HCT116 (cell line): ENCODE data around the gene ARFRP1. TPM values are rescaled to one million over a fixed set of nuclear protein-coding genes. Genes with fewer than 3 reads are reported as not detected.

ENCODE experiments used
- ATAC-seq: fragments of 200-7000 bp; cut with Tn5 transposase; 2 replicates; pipeline ENCODE4 v1.9.1; 2020; ENCODE audit warnings: mild to moderate bottlenecking, moderate library complexity
- BruUV-seq: library from RNA; stranded (reverse); fragments of 400-500 nt; replicated peaks from 2 replicates; lab custom pipeline; 2021; lab: Mats Ljungman, UMichigan
- CTCF ChIA-PET: fragments of 300-600 bp; sonication (Branson Sonifier 250); formaldehyde crosslinking; loops from one replicate; lab custom pipeline; 2021; ENCODE audit warnings: antibody characterized with exemption; lab: Charles Lee
- POLR2A ChIA-PET: fragments of 300-600, 350-600 bp; sonication (Branson Sonifier 250); formaldehyde crosslinking; loops from one replicate; lab custom pipeline; 2021; ENCODE audit warnings: antibody characterized with exemption; lab: Charles Lee
- RAD21 ChIA-PET, 2 experiments: fragments of 300-600 bp; sonication (Branson Sonifier 250); formaldehyde crosslinking; loops; one replicate each; lab custom pipeline; 2023; ENCODE audit warnings: low total read pairs in 2 of 2; ENCODE audit not compliant: uncharacterized antibody in 2 of 2, unreplicated experiment in 2 of 2, low non-redundant PET in 1 of 2; lab: Charles Lee
- DNase-seq: peaks from one replicate; pipeline ENCODE4 v3.0.0-alpha.2; 2010; ENCODE audit warnings: low read depth, low spot score
- H2AFZ ChIP-seq: fragments of 200-600 bp; shearing (Covaris generic), sonication (generic); 2 replicates; pipeline ENCODE4 v1.6.1; 2017; ENCODE audit warnings: low read depth, mixed run types, mixed read lengths, antibody characterized with exemption, low read length; ENCODE audit not compliant: poor library complexity, severe bottlenecking
- H3K27ac ChIP-seq: 2 replicates; pipeline ENCODE4 v1.5.1; 2012; ENCODE audit warnings: low read depth, low read length
- H3K27me3 ChIP-seq: fragments of 200-600 bp; sonication (generic); 2 replicates; pipeline ENCODE4 v1.6.1; 2016; ENCODE audit warnings: mixed run types, low read length, mixed read lengths; ENCODE audit not compliant: insufficient read depth
- H3K36me3 ChIP-seq, 2 experiments: fragments of 200-500 bp in 1 of 2; fragments of 200-600 bp in 1 of 2; sonication (Bioruptor generic) in 1 of 2; sonication (generic) in 1 of 2; 2 replicates each; pipeline versions ENCODE4 v1.5.1 to v1.6.1; 2014 to 2016; ENCODE audit warnings: low read length in 2 of 2, inconsistent platforms in 1 of 2, mixed read lengths in 1 of 2, mixed run types in 1 of 2; ENCODE audit not compliant: insufficient read depth in 2 of 2, control insufficient read depth in 1 of 2
- H3K4me1 ChIP-seq, 2 experiments: fragments of 200-600 bp in 1 of 2; sonication (generic) in 1 of 2; 2 replicates each; pipeline versions ENCODE4 v1.5.1 to v1.6.1; 2012 to 2017; ENCODE audit warnings: low read length in 2 of 2, inconsistent platforms in 1 of 2, mild to moderate bottlenecking in 1 of 2, mixed read lengths in 1 of 2, mixed run types in 1 of 2, moderate library complexity in 1 of 2; ENCODE audit not compliant: insufficient read depth in 2 of 2, control insufficient read depth in 1 of 2
- H3K4me2 ChIP-seq: fragments of 200-600 bp; sonication (generic); 2 replicates; pipeline ENCODE4 v1.6.1; 2017; ENCODE audit warnings: mixed run types, low read length, mixed read lengths
- H3K4me3 ChIP-seq, 2 experiments: fragments of 200-600 bp in 1 of 2; sonication (generic) in 1 of 2; replicated peaks in 1 of 2; 2 replicates each; pipeline ENCODE4 v1.5.1; 2011 to 2016; ENCODE audit warnings: low read length in 2 of 2, control low read depth in 1 of 2, low read depth in 1 of 2, mild to moderate bottlenecking in 1 of 2, mixed read lengths in 1 of 2, mixed run types in 1 of 2
- H3K79me2 ChIP-seq: fragments of 200-600 bp; sonication (generic); 2 replicates; pipeline ENCODE4 v1.6.1; 2017; ENCODE audit warnings: mild to moderate bottlenecking, mixed run types, low read length, moderate library complexity, mixed read lengths; ENCODE audit not compliant: insufficient read depth
- H3K9ac ChIP-seq: fragments of 200-600 bp; sonication (generic); 2 replicates; pipeline ENCODE4 v1.6.1; 2016; ENCODE audit warnings: low read length, mixed read lengths
- H3K9me2 ChIP-seq: fragments of 200-600 bp; sonication (generic), shearing (Covaris generic); 2 replicates; pipeline ENCODE4 v1.6.1; 2017; ENCODE audit warnings: mixed run types, mild to moderate bottlenecking, moderate library complexity; ENCODE audit not compliant: insufficient read depth
- H3K9me3 ChIP-seq, 2 experiments: fragments of 200-500 bp in 1 of 2; fragments of 200-600 bp in 1 of 2; sonication (Bioruptor generic) in 1 of 2; sonication (generic) in 1 of 2; 2 replicates each; pipeline ENCODE4 v1.6.1; 2014 to 2017; ENCODE audit warnings: low read length in 2 of 2, mixed read lengths in 2 of 2, inconsistent platforms in 1 of 2, low read depth in 1 of 2, mild to moderate bottlenecking in 1 of 2, mixed run types in 1 of 2, moderate library complexity in 1 of 2; ENCODE audit not compliant: control insufficient read depth in 1 of 2, insufficient read depth in 1 of 2
- H4K20me1 ChIP-seq: fragments of 200-600 bp; sonication (generic), shearing (Covaris generic); 2 replicates; pipeline ENCODE4 v1.6.1; 2017; ENCODE audit warnings: mixed run types, mild to moderate bottlenecking, moderate library complexity; ENCODE audit not compliant: insufficient read depth
- CEBPB ChIP-seq: IDR thresholded peaks from 2 replicates; pipeline ENCODE4 v1.6.1; 2012; ENCODE audit warnings: low read depth
- FOSL1 ChIP-seq: IDR thresholded peaks from 2 replicates; pipeline ENCODE4 v1.6.1; 2012; ENCODE audit warnings: low read depth
- POLR2AphosphoS5 ChIP-seq: IDR thresholded peaks from 2 replicates; pipeline ENCODE4 v1.6.1; 2011; ENCODE audit warnings: mild to moderate bottlenecking, low read depth, low read length, moderate library complexity
- SIN3A ChIP-seq: IDR thresholded peaks from 2 replicates; pipeline ENCODE4 v1.6.1; 2012; ENCODE audit warnings: low read depth
- SP1 ChIP-seq: IDR thresholded peaks from 2 replicates; pipeline ENCODE4 v1.6.1; 2012; ENCODE audit warnings: low read depth
- TCF7L2 ChIP-seq: IDR thresholded peaks from 2 replicates; pipeline ENCODE4 v1.7.0; 2011; ENCODE audit warnings: borderline replicate concordance, inconsistent platforms; ENCODE audit not compliant: insufficient read depth, insufficient read length; ENCODE audit errors: extremely low read depth
- ZFX ChIP-seq: fragments of 450-650 bp; IDR thresholded peaks from 2 replicates; pipeline ENCODE4 v1.6.1; 2017
- intact Hi-C: fragments of 100-400 bp; cut with micrococcal nuclease; formaldehyde crosslinking; loops from 2 replicates; pipeline ENCODE4 v1.10.0; 2022
- total RNA-seq: library from RNA; stranded (reverse); gene quantifications from one replicate; pipeline ENCODE4 v1.2.1, GENCODE V29; 2021; ENCODE audit not compliant: unreplicated experiment

The ARFRP1 gene
- total RNA-seq, 1 experiment from 2014 or later = 53.7 TPM

DNA sequence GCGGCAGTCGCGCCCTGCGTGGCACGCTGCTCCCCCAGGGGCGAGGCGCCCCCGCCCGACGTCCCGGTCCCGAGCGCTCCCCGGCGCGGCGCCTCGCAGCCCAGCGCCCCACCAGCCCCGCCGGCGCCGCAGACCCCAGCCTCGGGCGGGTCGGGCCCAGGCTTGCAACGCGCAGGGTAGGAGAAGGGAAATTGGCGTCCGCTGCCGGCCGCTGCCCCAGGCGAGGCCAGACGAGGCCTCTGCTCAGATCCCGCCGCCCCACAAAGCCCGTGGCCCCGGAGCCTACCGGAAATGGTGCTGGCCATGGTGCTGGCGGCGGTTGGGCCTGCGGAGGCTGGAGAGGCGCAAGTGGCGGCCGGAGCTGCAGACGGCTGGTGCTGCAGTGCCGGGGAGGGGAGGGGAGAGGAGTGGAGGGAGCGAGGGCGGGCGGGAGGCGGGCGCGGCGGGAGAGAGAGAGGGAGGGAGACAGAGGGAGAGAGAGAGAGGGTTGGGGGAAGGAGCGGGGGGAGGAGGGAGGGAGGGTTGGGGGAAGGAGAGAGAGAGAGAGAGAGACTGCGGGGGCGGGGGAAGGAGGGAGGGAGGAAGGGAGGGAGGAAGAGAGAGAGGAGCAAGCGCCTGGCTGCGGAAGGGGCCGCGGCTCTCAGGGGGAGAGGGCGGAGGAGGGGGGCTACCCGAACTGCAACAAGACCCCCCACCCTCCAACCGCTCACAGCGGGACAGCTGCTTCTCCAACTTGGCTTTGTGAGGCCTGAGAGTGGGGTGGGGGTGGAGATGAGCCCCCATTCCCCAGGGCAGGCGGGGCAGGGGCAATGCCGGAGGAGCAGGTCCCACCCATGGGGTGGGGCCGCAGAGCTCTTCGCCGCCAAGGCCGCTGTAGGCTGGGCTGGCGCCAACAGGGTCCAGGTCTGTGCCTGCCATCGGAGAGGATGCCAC is 54.5 kb downstream of the ARFRP1 start, which contains the start of gene STMN3:
Gene STMN3, minus strand, starts transcription at position 384 of the 933 bp plus-strand sequence. Its CDS starts 79 bp downstream, at position 305.
- H3K4me2 ChIP-seq = peak within 1 kb of the TSS; percentile 89
- CTCF ChIA-PET = interaction anchor here (1.0 to 1.1 kb wide), 2 partner anchors 11 to 115 kb away, joined by 3 to 6 read pairs; no protein-coding TSS in a partner anchor
- intact Hi-C loops = loop anchor here (1.0 to 2.0 kb wide), 2 partner anchors 29 to 43 kb away; partner anchors contain the start of gene TNFRSF6B

DNA sequence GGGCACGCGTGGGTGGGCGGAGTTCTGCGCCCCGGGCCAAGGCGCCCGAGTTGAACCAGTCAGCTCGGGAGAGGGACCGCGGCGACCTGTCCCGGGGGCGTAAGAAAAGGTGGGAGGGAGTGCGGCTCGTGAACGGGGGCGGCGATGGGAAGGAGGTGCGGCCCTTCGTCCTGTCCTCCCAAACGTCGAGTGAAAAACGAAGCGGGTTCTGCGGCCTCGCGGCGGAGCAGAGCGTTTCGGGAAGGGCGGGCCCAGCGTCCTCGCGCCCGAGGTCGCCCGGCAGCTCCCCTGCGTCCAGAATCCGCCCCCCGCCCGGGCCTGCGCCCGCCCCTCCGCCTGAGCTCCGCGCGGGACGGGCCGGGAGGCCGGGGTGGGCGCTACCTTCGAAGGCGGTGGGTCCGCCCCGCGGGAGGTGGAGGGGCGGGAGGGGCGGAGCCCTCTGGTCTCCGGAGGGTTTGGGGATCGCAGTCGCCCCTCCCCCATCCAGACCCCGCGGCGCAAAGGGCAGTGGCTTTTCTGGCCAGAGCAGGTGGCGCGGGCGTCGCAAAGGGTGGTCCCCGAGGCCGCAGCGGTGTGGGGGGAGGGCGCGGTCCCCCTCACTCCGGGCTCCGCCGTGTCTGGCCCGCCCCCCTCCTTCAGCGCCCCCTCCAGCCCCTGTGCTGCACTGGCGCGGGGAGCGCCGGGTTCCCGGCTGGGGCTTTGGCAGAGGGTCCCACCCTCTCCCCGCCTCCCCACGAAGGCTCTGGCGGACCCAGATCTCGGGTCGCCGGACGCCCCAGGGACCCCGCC is 55.4 kb downstream of the ARFRP1 start:
- H3K4me3 ChIP-seq = peak overlapping the region; percentile 65 to 75
- no peaks in the 10 kb centered on the region for H4K20me1 ChIP-seq
- peak overlapping the region; percentile 65 for H3K9ac ChIP-seq
- peak overlapping the region; percentile 99 for H3K27ac ChIP-seq
- peak; percentile 53 for ATAC-seq
- H3K36me3 ChIP-seq = 0 out of 4 replicates have a peak, but pooled peaks cover 0 to 3% of the 10 kb centered on the region in 2 experiments
- CTCF ChIA-PET = no interaction called here
- no peaks in the 10 kb centered on the region for H3K9me3 ChIP-seq
- H3K4me2 ChIP-seq = peak overlapping the region; percentile 89
- H3K4me1 ChIP-seq = peaks cover 17 to 39% of the 10 kb centered on the region in 2 experiments
- TF ChIP-seq ZFX (no peak), FOSL1 (no peak), SP1 (no peak), CEBPB (no peak), SIN3A (no peak), POLR2AphosphoS5 (peak; percentile 35; the same call in 1 of the 2 replicates)
- no TSS peak for BruUV-seq
- H3K27me3 ChIP-seq = no peaks in the 10 kb centered on the region
- POLR2A ChIA-PET = interaction anchor here (0.7 to 1.8 kb wide), 2 partner anchors 10 to 20 kb away, joined by 3 to 6 read pairs; no protein-coding TSS in a partner anchor
- no peak for DNase-seq
- no peak overlapping the region for H2AFZ ChIP-seq
- intact Hi-C loops = loop anchor here (2.0 kb wide), 1 partner anchor 44 kb away; the partner anchor contains the start of gene TNFRSF6B
- no peaks in the 10 kb centered on the region for H3K9me2 ChIP-seq
- H3K79me2 ChIP-seq = peaks cover 40% of the 10 kb centered on the region
- RAD21 ChIA-PET = interaction anchor here in 1 of 2 experiments (1.3 kb wide), 1 partner anchor 114 kb away, joined by 4 read pairs; no protein-coding TSS in a partner anchor

More for the DNA sequence above, 54.5 kb downstream of the ARFRP1 start, which contains the start of gene STMN3:
- H4K20me1 ChIP-seq = no peaks in the 10 kb centered on the region
- H3K27me3 ChIP-seq = no peaks in the 10 kb centered on the region
- H3K9ac ChIP-seq = peak within 1 kb of the TSS; percentile 65
- H2AFZ ChIP-seq = no peak within 1 kb of the TSS
- no peaks in the 10 kb centered on the region for H3K9me2 ChIP-seq
- 0 out of 4 replicates have a peak, but pooled peaks cover 0 to 3% of the 10 kb centered on the region in 2 experiments for H3K36me3 ChIP-seq
- H3K79me2 ChIP-seq = peaks cover 35% of the 10 kb centered on the region
- peaks cover 18 to 46% of the 10 kb centered on the region in 2 experiments for H3K4me1 ChIP-seq
- no TSS peak for BruUV-seq
- no peaks in the 10 kb centered on the region for H3K9me3 ChIP-seq
- RAD21 ChIA-PET = no interaction called here
- H3K27ac ChIP-seq = peak within 1 kb of the TSS; percentile 99
- peak; percentile 69 for ATAC-seq
- H3K4me3 ChIP-seq = peak within 1 kb of the TSS; percentile 65 to 75
- peak; percentile 74 for DNase-seq
- peak; percentile 66; the same call in 1 of the 2 replicates for TF ChIP-seq ZFX
- peak; percentile 90 for TF ChIP-seq TCF7L2
- TF ChIP-seq CEBPB = no peak
- TF ChIP-seq POLR2AphosphoS5 = peak; percentile 70
- POLR2A ChIA-PET = interaction anchor here (0.6 to 1.2 kb wide), 4 partner anchors 11 to 212 kb away, joined by 3 to 8 read pairs (median 6); partner anchors contain the start of gene TPD52L2
